HG03064 (cell line): Measurements from ENCODE around the gene MCF2L.
"Not testable (repeated sequence)": the region's sequence is repeated elsewhere in the genome, so short reads cannot be mapped to it uniquely, and the experiment has no call there.

Experiments
- ATAC-seq: cut with Tn5 transposase; IDR thresholded peaks from one replicate; pipeline ENCODE4 v1.9.1; 2021; ENCODE audit warnings: low read depth; ENCODE audit not compliant: unreplicated experiment

MCF2L gene

DNA sequence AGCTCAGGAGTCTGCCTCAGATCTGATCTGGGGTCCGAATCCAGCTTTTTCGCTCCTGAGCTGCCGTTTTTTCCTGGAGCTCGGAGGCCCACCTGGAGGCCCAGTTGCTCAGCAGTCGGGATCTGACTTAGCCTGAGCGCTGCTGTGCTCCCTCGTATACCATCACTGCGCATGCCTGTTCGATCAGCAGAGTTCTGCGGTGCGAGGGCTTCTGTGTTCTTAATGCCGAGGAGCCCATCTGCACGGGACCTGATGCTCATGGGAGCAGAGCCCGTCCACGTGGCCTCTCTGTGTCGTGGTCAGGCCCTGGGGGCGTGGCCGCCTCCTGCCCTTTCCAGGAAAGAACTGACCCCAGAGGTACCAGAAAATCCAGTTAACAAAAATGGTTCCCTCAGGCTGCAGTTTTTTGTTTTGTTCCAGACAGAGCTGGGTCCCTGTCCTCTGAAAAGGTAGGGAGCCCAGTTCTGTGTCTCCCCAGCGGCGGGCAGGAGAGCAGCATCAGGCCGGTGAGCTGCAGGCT, 57.4 kb downstream of the MCF2L start:
- no peak for ATAC-seq

DNA sequence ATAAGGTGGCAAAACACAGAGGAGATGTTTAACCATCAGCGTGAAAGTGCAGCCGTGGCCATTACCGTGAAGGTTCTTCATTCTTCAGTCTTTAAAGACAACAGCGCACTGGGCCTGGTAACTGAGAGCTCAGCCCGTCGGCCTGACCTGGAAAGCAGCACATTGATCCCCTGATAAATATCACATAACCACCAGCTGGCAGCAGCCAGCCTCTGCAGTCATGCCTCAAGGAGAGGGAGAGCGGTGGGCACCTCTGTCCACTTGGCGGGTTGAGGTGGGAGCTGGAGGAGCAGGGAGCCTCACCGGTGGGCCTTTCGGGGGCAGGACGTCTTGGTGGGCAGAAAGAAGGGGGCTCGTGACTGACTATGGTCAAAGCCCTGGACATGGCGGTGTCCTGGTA, 58.1 kb downstream of the MCF2L start:
- no peak for ATAC-seq

DNA sequence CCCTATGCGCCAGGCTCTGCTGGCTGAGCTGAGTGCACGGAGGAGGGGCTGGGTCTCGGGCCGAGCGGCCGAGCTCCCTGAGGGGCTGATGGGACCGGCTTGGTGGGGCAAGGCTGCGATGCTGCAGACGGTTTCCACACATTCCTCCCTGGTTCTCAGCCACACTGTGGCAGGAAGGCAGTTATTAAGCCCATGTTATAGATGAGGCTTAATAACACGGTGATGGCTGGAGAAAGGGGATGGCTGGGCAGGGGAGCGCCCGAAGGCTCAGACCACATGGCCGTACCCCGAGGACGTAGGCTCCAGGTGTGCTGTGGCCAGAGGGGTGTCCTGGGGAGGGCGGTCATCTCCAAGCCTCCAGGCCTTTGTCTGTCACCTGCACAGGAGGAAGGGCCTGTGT, 58.6 kb downstream of the MCF2L start:
- ATAC-seq, result no peak

DNA sequence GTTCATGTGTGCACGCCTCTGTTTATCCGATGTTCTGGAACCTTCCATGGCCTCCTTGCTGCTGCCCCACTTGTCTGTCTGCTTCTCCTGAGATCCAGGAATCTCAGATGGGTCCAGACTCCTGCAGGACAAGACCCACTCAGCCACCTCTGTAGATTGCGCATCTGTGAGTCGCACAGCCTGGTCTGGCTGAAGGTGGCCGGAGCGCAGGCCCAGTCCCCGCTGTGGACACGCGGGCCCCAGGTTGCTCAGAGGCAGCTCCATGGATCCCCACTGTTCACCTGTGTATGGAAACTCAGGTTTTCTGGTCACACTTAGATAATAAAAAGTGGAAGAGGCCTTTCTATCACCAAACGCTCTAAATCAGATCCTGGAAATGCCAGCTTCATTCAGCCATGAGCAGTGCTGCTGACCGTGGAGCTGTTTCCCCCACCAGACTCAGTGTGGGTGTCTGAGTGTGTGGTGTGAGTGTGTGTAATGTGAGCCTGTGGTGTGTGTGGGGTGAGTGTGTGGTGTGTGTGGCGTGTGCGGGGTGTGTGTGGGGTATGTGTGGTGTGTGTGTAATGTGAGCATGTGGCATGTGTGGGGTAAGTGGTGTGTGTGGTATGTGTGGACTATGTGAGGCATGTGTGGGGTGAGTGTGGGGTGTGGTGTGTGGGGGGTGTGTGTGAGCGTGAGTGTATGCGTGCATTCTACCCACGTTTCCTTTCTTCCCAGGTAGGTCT, 59.5 kb downstream of the MCF2L start:
- no peak for ATAC-seq

DNA sequence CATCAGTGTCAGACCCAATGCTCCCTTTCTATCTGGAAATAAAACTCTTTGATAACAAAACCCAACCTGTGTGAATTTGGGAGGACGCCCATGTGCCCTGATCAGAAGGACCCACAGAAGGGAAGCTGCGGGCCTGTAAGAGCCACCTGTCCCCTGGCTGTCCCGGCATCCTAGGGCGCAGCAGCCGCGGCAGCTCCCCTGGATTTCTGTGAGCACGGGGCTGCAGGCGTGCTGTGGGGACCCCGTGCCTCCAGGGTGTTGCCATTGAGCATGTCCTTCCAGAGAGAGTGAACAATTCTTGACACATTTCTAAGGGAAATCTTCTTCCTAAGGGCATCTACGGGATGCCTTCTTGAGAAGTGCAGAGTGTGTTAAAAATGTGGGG, 60.0 kb downstream of the MCF2L start:
- no peak for ATAC-seq

DNA sequence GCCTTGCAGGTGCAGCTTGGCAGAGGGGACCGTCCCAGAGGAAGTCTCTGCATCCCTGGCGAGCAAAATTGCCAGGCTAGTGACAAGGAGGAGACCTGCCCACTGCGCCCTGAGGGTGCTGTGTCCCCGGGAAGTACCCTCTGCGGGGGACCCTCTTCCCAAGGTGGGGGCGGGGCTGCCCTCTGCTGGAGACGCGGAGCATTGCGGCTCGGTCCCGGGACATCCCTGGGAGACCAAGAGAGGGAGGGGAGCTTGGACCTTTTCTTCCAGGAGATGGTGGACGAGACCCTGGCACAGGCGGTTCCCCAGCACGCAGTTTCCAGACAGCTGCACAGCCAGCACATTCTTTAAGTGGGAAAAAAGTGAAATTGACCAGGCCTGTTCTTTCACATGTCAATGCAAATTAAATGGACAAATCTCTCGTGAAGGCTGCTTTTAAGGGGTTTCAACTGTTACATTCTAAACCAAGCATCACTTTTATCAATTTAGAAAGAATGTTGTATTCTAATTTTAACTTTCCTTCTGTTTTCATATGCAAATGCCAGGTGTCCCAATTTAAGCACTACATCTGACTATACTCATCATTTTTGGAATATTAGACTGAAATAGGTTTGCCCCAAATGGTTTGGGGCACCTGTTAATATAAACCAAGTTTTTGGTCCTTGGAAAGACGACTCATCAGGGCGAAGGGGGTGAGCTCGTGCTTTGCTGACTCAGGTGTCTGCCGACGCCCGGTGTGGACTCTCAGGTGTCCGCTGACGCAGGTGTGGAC, 60.7 kb downstream of the MCF2L start:
- ATAC-seq, result no peak

DNA sequence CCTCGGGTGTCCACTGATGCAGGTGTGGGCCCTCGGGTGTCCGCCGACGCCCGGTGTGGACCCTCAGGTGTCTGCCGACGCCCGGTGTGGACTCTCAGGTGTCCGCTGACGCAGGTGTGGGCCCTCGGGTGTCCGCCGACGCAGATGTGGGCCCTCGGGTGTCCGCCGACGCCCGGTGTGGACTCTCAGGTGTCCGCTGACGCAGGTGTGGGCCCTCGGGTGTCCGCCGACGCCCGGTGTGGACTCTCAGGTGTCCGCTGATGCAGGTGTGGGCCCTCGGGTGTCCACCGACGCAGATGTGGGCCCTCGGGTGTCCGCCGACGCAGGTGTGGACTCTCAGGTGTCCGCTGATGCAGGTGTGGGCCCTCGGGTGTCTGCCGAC, 61.2 kb downstream of the MCF2L start:
- ATAC-seq, result not testable (repeated sequence)

DNA sequence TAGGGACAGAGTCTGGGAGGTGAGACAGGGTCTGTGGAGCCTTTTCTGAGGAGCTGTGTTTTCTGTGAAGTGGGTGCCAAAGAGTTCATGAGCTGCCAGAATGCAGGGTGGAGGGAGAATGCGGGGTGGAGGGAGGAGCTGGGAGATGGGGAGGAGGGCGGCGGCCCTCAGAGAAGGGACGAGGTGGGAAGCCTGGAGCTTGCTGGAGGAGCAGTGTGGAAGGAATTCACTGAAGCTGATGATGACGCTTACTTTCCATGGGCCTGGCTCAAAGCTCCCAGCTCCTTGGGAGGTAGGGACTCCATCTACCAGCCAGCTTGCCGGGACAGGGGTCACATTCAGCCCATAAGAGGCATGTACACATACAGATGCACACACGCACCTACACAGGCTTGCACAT, 62.5 kb downstream of the MCF2L start:
- ATAC-seq, result no peak

DNA sequence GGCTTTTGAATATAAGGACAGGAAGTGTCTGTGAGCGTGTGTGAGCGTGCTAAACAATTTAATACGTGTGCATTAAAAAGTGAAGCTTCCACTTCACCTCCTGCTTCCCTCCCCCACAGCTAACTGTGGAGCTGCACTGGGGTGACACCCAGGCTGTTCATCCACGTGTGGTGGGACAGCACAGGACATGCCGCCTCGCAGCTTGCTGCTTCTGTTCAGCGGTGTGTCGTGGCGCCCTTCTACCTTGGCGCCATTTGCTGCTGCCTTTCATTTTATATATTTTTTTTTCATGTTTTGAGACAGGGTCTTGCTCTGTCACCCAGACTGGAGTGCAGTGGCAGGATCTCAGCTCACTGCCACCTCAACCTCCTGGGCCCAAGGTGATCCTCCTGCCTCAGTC, 63.3 kb downstream of the MCF2L start:
- ATAC-seq, result no peak

DNA sequence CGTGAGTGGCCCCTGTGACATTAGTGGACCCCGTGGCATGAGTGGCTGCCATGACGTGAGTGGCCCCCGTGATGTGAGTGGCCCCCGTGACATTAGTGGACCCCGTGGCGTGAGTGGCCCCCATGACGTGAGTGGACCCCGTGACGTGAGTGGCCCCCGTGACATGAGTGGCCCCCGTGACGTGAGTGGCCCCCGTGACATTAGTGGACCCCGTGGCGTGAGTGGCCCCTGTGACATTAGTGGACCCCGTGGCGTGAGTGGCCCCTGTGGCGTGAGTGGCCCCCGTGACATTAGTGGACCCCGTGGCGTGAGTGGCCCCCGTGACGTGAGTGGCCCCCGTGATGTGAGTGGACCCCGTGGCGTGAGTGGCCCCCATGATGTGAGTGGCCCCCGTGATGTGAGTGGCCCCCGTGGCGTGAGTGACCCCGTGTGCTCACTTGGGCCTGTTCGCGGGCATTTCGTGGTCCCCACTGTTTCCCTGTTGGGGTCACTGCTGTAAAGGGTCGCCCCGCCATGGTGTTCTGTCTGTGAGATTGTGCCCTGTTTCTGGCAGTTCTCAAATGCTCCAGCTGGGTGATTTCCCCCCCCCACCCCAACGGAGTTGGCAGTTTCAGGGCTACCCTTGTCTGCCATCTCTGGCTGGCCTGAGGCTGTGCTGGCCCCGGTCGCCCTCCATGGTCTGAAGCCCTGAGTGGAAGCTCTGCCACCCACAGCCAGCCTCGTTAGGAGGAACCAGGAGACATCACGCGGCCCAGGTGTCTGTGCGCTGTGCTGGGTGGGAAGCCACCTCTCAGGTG, 64.2 kb downstream of the MCF2L start:
- no peak for ATAC-seq

DNA sequence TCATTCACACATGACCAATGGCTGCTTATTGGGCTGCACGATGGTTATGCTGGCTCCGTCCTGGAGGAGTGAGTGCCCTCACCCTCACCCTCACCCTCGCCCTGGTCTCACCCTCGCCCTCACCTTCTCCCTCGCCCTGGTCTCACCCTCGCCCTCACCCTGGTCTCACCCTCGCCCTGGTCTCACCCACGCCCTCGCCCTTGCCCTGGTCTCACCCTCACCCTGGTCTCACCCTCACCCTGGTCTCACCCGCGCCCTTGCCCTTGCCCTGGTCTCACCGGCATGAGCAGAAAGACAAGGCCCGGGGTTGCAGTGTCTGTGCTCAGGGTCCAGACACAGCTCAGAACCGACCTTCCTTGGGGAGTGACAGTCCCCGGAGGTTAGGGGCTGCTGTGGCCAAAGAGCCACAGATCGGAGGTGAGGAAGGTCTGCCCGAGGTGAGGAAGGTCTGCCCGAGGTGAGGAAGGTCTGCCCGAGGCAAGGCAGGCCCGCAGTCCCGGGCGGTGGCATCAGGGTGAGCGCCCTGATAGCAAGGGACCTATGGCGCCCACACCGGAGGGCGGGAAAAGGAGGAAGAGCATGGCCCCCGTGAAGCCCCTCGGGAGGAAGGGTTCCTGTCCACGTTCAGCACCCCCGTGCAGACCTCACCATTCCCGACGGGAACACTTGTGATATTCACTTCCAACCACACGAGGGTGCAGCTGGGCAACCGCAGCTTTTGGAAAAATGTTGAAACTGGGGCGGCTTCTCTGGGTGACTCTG, 65.6 kb downstream of the MCF2L start:
- ATAC-seq, result no peak

DNA sequence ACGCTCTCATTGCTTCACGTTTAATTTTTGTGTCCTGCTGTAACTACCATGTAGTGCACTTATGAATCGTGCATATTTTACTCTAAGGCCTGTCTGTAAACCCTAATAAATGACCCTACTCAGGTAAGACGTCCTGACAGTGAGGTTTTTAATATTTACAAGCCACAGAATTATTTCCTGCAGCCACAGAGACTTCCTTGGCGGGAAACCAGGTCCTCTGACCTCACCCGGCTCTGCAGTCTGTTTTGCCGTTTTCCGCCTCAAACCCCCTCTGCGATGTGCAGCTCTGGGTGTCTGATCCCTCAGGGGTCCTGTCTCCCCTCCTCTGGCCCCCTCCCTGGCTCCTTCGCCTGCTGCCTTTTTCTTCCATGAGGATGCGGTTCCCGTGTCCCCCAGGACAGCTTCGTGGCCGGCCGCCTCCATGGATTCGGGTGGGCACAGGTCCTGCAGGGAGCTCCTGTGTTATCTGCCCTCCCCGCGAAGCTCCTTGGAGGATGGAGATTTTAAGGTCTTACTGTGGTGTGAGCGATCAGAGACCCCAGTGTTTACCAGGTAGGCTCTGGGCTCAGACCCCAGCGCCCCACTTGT, 66.3 kb downstream of the MCF2L start:
- no peak for ATAC-seq

DNA sequence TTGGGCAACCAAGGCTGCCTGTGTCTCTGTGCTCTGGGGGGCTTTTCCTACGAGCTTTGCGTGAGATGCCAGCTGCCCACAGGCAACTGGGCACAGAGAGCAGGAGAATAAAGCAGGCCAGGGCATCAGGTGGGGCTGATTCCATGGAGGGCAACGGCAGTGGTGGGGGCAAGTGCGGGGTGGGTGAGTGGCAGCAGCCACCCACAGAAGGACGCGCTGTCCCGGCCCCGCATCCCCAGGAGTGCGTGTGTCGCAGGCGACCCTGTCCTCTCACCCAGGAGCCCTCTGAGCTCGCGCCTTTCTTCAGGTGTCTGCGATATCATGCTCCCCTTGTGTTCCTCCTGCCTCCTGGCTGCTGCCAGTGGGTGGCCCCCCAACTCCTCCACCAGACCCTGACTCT, 67.4 kb downstream of the MCF2L start:
- ATAC-seq, result no peak

DNA sequence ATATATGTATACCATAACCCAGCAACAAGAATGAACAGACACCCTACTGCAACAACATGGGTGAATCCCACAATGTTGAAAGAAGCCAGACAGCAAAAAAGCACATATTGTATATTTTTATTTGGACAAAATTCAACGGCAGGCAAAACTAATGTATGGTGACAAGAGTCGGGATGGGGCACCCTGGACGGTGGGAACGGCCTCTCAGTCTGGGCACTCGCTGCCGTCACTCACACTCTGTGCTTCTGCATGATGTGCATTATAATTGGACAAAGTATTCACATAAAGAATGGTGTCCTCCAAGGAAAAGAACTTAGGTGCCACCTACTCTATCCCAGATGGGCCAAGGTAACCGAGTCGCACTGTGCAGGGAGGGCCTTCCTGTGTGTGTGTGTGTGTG, 71.0 kb downstream of the MCF2L start:
- ATAC-seq, result no peak

DNA sequence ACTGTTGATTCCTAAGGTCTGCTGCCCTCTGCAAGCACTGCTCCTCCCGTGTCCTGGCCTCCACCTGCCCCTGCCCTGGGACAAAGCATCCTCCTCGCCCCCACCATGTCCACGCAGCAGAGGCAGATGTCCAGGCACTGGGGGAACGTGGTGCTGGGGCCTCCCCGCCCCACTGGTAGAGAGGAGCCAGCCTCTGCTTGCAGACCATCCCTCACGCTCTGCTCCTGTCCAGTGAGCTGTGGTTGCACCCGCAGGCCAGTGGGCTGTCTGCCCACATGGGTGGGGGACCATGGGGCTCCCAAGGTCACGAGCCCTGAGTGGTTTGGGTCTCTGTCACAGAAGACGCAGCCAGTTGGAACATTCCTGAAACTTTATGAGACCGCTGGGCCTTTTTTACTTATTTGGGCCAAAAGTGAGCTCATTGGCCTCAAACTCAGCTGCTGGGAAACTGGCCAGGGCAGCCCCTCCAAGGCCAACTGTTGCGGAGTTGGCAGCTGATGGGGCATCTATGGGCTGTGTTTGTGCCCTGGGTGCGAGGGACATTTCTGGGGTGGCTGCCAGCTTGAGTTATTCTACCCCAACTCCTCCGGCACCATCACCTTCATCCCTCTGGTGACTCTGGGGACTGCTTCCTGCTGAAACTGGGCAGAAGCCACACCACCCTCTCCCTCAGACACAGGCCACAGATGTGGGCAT, 71.7 kb downstream of the MCF2L start:
- ATAC-seq, result no peak

DNA sequence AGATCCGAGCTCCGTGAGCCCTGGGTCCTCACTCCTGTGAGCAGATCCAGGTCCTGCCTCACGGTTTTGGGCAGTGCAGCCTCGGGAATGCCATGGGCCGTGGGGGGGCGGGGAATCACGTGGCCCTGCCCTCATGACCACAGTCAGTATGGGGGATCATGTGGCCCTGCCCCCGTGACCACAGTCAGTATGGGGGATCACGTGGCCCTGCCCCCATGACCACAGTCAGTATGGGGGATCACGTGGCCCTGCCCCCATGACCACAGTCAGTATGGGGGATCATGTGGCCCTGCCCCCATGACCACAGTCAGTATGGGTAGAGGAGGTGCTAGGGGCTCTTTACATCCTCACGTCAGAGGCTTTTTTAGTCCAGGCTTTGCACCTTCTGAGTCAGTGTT, 72.3 kb downstream of the MCF2L start:
- no peak for ATAC-seq

DNA sequence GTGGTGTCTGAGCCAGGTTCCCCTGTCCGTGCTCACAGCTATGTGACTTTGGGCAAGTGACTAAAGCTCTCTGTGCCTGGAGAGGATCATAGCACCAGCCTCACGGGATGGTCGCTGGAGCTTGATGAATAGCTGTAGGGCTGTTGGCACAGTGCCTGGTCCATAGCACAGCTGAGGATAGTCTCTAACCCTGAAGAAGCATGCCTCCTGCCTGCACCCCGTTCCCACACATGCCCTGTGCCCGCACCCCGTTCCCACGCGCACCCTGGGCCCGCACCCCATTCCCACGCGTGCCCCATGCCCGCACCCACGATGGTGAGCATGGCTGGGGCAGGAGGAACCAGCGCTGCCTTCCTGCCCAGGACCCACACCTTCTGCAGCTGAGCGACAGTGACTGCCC, 72.9 kb downstream of the MCF2L start:
- ATAC-seq, result no peak

DNA sequence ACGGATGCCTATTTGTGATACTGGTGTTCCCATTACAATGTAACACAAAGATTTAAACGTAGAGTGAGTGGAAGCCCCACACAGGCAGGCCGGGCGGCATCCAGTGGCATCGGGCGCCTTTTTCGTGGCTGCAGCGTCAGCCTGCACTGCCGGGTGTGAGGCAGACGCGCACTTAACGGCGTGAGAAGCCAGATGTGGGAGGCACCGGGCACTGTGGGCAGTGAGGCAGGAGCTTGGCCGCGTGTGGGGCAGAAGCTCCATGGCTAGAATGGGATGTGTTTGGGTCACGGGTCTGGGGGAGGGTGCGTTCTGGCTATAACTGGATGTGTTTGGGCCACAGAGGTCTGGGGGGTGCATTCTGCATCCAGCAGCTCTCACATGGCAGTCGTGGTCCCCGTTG, 73.4 kb downstream of the MCF2L start:
- no peak for ATAC-seq

DNA sequence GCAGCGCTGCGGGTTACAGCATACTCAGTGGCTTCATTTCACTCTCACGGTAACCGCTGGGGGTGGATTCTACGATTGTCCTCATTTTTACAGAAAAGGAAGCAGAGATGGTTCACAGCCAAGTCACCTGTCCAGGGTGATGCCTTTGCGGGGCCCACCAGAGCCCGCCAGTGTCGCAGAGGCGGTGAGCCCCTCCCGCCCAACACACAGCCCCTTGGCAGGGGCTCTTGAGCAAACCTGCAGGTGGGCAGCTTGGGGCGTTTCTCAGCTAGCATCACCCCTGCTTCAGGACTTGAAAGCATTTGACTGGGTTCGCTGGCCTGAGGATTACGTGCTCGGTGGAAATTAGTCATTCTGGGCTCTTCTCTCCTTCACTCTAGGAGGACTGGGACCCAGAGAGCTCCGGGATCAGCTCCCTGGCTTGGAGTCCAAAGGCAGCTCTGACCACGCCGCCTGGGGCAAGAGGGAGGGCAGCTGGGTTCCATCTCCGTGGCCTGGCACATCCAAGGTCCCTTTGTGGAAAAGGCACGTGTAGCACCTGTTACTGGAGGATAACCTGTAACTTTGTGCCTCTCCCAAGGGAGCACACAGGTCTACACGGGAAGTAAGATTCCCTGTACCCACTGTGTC, 74.1 kb downstream of the MCF2L start:
- no peak for ATAC-seq
